HG03095 (cell line): ENCODE results near the gene NIT2.
"Not testable (repeated sequence)": the region's sequence is repeated elsewhere in the genome, so short reads cannot be mapped to it uniquely, and the experiment has no call there.

Experiments
- ATAC-seq: cut with Tn5 transposase; IDR thresholded peaks from one replicate; pipeline ENCODE4 v1.9.1; 2021; ENCODE audit warnings: moderate library complexity; ENCODE audit not compliant: unreplicated experiment

Gene NIT2, protein sequence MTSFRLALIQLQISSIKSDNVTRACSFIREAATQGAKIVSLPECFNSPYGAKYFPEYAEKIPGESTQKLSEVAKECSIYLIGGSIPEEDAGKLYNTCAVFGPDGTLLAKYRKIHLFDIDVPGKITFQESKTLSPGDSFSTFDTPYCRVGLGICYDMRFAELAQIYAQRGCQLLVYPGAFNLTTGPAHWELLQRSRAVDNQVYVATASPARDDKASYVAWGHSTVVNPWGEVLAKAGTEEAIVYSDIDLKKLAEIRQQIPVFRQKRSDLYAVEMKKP

DNA sequence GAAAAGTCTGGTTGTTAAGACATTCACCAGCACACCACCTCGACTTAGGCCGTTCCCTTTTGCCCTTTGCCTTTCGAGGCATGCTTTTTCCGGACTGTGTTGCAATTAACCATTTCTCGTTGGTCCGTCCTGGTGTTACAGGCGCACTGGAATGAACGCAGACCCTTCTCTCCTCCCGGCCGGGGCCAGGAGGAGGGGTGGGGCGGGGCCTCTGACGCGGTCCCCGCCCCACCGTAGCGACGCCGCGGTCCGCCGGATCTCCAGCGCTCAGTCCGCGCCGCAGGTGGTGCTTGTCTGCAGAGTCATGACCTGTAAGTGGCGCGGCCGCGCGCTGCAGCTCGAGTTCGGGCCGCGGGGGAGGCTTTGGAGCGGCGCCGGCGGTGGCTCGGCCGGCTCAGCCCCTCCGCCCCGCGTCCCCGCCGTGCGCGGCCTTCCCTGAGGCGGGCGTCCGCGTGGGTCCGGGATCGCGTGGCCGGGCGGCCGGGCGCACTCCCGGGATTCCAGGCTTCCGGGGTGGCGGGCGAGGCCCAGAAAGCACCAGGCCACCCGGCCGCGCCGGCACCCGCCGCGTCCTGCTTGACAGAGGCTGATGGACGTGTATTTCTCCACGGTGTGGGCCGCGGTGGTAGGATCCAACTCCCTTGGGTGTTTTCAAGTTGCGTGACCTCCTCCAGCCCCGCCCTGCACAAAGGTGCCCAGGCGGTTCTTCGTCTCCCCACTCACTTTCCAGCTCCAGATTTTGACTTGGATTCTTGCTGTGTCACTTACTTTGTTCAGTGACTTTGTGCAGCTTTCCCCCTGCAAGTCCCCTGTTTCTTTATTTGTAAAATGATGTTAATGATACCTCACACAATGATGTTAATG lies at the start of gene NIT2:
NIT2 (plus strand) TSS at position 270 of the 864 bp plus-strand sequence; CDS start at position 305, 35 bp downstream.
- ATAC-seq = peak; percentile 96

- no peak for ATAC-seq
Measured at GRCh38 chr3:100288288-100288894, 46.2 kb upstream of the NIT2 start.

GRCh38 chr3:100289339-100289738 lies 45.2 kb upstream of the NIT2 start:
- no peak for ATAC-seq

DNA sequence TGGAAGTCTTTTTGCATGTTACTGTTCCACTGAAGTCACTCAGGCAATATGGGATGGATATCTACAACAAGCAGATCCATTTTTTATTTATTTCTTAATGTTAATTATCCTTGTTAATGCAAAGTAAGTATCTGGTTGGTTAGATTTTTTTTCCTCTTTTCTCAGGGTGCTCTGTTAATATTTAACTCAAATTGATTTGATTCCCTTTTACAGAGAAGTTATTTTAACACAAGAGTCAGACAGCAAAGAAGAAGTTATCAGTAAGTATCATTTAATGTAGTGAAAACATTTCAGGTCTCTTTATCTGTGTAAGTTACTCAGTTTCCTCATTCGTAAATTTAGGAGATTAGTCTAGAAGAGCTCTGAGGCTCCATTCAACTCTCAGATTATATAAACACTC lies 39.5 kb upstream of the NIT2 start:
- no peak for ATAC-seq

DNA sequence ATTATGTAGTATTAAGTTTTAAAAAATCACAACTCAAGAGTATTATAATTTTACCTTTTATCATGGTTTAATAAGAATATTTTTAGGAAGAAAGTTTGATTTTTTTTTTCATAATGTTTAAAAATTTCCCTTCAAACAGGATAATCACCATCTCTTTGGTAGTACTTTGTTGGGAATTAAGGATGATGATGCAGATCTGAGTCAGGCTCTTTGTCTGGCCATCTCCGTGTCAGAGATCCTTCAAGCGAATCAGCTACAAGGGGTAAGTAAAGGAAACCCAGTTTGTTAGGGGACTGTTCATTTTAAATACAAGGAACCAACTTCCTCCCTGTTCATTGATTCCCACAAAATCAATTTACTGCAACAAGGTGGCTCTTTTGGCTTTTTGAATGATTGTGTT lies 36.8 kb upstream of the NIT2 start:
- no peak for ATAC-seq

DNA sequence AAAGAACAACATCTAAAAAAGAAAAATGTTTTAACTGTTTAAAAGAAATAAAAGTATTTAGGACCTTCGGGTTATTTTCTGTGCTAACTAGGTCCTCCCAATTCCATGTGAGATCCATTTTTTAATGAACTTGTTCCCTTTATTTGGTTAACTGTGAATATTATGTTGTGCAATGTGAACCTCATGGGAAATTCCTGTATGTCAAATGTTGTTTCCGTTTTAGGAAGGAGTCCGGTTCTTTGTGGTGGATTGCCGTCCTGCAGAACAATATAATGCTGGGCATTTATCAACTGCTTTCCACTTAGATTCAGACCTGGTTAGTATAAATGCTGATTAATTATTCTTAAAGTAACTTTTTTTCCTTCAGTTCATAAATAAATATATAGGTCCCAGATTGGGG lies 35.5 kb upstream of the NIT2 start:
- no peak for ATAC-seq

DNA sequence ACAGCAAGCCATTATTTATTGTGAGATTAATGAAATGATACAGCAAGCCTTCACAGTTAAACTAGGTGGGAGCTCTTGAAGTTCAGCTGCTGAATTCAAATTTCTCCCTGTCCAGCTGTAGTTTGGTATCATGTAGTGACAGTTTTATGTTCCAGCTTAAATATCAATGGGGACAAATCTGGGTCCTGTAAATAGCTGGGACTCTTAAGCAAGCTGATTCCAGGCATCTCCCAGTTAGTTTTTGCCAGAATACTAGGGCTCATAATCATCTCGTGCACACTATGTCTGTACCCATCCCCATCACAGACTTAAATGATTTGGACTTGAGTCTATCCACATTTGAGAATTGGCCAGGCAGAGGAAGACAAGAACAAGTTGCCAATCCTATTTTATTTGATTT lies 27.9 kb upstream of the NIT2 start:
- ATAC-seq = no peak

- ATAC-seq = no peak
Measured at GRCh38 chr3:100310355-100310965, 24.1 kb upstream of the NIT2 start.

GRCh38 chr3:100311011-100311410 lies 23.5 kb upstream of the NIT2 start:
- ATAC-seq = no peak

GRCh38 chr3:100316641-100317069 lies 17.9 kb upstream of the NIT2 start:
- ATAC-seq = peak; percentile 77

GRCh38 chr3:100317912-100318311 lies 16.6 kb upstream of the NIT2 start:
- no peak for ATAC-seq

- ATAC-seq = no peak
Measured at GRCh38 chr3:100319951-100320350, 14.6 kb upstream of the NIT2 start.

GRCh38 chr3:100324044-100324443 lies 10.5 kb upstream of the NIT2 start:
- ATAC-seq = no peak

DNA sequence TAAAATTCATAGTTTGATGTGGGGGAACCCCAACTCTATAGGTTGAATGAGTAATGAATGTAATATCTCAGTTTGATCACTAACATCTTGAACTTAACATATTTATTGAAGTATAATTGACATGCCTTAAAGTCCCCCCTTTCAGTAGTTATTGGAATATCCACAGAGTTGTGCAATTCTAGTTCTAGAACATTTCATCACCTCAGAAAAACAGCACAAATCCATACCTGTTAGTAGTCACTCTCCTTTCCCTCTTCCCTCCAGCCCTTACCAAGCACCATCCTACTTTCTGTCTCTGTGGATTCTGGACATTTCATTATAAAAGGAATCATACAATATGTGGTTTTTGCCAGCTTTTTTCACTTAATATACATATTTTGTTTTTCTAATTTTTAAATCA lies 8.7 kb upstream of the NIT2 start:
- no peak for ATAC-seq

GRCh38 chr3:100327377-100327776 lies 7.2 kb upstream of the NIT2 start:
- ATAC-seq = not testable (repeated sequence)

DNA sequence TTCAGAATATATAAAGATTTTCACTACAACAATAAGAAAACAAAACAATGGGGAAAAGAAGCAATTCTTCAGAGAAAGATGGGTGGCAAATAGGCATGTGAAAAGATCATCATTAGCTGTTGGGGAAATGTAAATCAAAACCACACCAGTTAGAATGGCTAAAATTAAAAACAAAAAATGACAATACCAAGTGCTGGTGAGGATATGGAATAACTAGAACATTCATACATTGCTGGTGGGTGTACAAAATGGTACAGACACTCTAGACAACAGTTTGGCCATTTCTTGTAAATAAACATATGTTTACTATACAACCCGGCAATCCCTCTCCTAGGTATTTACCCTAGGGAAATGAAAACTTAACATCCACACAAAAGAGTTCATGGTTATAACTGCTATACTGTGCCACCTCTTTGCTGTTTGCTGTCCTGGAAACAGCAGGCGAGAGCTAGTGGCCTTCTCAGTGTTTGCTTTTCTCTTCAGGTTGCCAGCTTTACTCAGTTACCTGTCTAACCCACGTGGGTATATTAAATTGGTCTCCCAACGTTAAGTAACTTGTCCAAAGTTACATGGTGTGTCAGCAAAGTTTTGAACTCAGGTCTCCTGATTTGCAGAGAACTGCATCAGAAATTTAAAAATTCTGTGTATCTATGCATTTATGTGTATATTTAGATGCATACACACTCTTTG lies 4.6 kb upstream of the NIT2 start:
- no peak for ATAC-seq

- ATAC-seq = no peak
Measured at GRCh38 chr3:100330651-100331050, 3.9 kb upstream of the NIT2 start.

- no peak for ATAC-seq
Measured at GRCh38 chr3:100331660-100332059, 2.9 kb upstream of the NIT2 start.

DNA sequence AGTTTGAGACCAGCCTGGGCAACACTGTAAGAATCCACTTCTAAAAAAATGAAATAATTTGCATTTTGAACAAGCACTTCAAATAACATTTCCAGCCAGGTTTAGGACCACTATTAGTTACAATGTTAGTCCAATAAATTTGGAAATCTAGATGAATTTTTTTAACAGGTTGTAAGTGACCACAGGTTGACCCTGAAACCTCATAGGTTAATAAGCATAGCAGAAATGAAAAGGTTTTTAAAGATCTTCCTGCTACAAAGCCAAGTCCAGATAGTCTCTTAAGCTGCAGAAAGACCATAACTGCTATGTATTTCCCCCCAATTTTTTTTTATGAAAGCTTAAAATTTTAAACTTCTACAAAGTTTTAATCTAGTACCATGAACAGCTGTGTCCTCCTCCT lies 1.5 kb upstream of the NIT2 start:
- ATAC-seq = no peak

GRCh38 chr3:100333970-100334487 lies 528 bp upstream of the NIT2 start:
- peak; percentile 23 for ATAC-seq

DNA sequence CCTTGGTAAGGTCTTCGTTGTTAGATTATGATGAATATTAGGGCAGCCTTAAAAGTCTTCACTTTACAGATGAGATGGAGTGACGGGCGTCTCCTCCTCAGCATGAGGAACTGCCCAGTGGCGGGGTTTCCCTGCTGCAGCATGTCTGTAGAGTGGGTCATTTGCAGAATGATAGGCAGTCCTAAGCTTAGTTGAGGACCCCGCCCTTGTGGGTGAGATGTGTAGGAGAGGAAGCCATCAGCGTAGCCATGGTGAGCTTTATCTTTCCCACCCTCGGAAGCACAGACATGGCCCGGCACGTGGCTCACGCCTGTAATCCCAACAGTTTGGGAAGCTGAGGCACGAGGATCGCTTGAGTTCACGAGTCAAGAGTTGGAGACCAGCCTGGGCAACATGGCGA lies 877 bp downstream of the NIT2 start:
- ATAC-seq = peak; percentile 43
